Suprapubic skin (tissue), 4 donors: ENCODE data around the gene TENT4B. TPM values are rescaled to one million over a fixed set of nuclear protein-coding genes. Genes with fewer than 3 reads are reported as not detected.
"Not testable (repeated sequence)": the region's sequence is repeated elsewhere in the genome, so short reads cannot be mapped to it uniquely, and the experiment has no call there.

Source experiments
- DNase-seq, 2 donors: peaks; one replicate each; pipeline ENCODE4 v3.0.0-alpha.2; 2019; ENCODE audit warnings: low spot score in 2 of 2
- H3K27ac ChIP-seq: fragments of 200-600 bp; sonication (generic); one replicate; pipeline ENCODE4 v1.5.1; 2019
- H3K27me3 ChIP-seq: fragments of 200-600 bp; sonication (generic); one replicate; pipeline ENCODE4 v1.5.1; 2019
- H3K36me3 ChIP-seq: fragments of 200-600 bp; sonication (generic); one replicate; pipeline ENCODE4 v1.5.1; 2019
- H3K4me1 ChIP-seq: fragments of 200-600 bp; sonication (generic); one replicate; pipeline ENCODE4 v1.5.1; 2019
- H3K4me3 ChIP-seq: fragments of 200-600 bp; sonication (generic); one replicate; pipeline ENCODE4 v1.5.1; 2019; ENCODE audit warnings: mild to moderate bottlenecking
- H3K9me3 ChIP-seq: fragments of 200-600 bp; sonication (generic); one replicate; pipeline ENCODE4 v1.5.1; 2019
- EP300 ChIP-seq: sonication (generic); formaldehyde crosslinking; IDR thresholded peaks from one replicate; pipeline ENCODE4 v1.6.1; 2017; ENCODE audit warnings: antibody characterized with exemption
- POLR2A ChIP-seq, 2 donors: fragments of 450-650 bp; IDR thresholded peaks; one replicate each; pipeline ENCODE4 v1.6.1; 2017; ENCODE audit warnings: antibody characterized with exemption in 2 of 2, mild to moderate bottlenecking in 2 of 2, moderate library complexity in 2 of 2
- POLR2AphosphoS5 ChIP-seq, 3 donors: sonication (generic); formaldehyde crosslinking; IDR thresholded peaks; one replicate each; pipeline ENCODE4 v1.6.1; 2017; ENCODE audit warnings: antibody characterized with exemption in 3 of 3
- WGBS: methylation state at CpG from one replicate; pipeline ENCODE4 v1.1.5; 2018; 5-methylcytosine and 5-hydroxymethylcytosine counted together
- total RNA-seq, 4 donors: library from RNA; depleted of rRNA; stranded (reverse); fragments of >200 nt; gene quantifications; one replicate each; pipeline ENCODE4 v1.1.0, GENCODE V29; 2016
- TF ChIP-seq, protein P1 (sequence below), 2 donors: fragments of 200-600 bp in 1 of 2; fragments of 450-650 bp in 1 of 2; sonication (generic) in 1 of 2; IDR thresholded peaks; one replicate each; pipeline ENCODE4 v1.5.1; 2016 to 2019; ENCODE audit warnings: antibody characterized with exemption in 2 of 2, mild to moderate bottlenecking in 1 of 2, moderate library complexity in 1 of 2

Gene TENT4B
- total RNA-seq, 4 donors from 2014 or later = 10.8 to 15.7 (median 12.9) TPM

DNA sequence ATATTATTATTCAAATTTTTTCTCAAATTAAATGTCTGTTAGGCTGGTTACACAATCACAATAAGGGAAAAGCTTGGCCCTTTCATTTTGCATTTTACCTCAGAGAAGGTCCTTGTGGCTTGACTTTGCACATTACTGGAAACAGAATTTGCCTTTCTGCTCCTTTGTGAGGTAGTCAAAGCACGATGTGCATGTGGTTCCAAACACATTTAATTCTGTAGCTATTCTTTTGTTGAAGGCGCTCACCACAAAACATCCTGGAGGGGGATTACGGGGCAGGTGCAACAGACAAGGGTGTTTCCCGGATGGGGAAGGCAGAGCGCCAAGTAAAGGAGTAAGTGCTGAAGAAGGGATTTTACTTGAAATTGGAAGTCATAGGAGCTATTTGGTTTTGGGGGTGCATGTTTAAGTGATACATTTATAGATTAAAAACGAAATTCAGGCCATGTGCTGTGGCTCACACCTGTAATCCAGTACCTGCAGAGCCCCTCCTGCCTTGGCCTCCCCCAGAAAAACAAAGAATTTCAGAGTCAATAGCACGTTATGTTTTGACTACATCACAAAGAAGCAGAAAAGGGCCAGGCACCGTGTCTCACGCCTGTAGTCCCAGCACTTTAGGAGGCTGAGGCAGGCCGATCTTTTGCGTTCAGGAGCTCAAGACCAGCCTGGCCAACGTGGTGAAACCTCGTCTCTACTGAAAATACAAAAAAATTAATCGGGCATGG is 31.2 kb upstream of the TENT4B start:
- no peak for TF ChIP-seq EP300
- TF ChIP-seq POLR2A (IDR thresholded peaks at IDR 0.05) = no peak
- TF ChIP-seq, protein P1, sequence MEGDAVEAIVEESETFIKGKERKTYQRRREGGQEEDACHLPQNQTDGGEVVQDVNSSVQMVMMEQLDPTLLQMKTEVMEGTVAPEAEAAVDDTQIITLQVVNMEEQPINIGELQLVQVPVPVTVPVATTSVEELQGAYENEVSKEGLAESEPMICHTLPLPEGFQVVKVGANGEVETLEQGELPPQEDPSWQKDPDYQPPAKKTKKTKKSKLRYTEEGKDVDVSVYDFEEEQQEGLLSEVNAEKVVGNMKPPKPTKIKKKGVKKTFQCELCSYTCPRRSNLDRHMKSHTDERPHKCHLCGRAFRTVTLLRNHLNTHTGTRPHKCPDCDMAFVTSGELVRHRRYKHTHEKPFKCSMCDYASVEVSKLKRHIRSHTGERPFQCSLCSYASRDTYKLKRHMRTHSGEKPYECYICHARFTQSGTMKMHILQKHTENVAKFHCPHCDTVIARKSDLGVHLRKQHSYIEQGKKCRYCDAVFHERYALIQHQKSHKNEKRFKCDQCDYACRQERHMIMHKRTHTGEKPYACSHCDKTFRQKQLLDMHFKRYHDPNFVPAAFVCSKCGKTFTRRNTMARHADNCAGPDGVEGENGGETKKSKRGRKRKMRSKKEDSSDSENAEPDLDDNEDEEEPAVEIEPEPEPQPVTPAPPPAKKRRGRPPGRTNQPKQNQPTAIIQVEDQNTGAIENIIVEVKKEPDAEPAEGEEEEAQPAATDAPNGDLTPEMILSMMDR (IDR thresholded peaks at IDR 0.05) = no peak
- no peak for TF ChIP-seq POLR2AphosphoS5 (IDR thresholded peaks at IDR 0.05)
- WGBS = 58% methylated on average over 14 of the region's 14 CpGs
- DNase-seq = peak in 1 of 2 donors; percentile 15
- no peaks in the 10 kb centered on the region for H3K4me1 ChIP-seq
- H3K27ac ChIP-seq = no peak overlapping the region
- H3K27me3 ChIP-seq = no peaks in the 10 kb centered on the region
- H3K4me3 ChIP-seq = no peak overlapping the region
- no peaks in the 10 kb centered on the region for H3K9me3 ChIP-seq
- H3K36me3 ChIP-seq = no peaks in the 10 kb centered on the region

GRCh38 chr16:50123417-50123816 is 29.7 kb upstream of the TENT4B start:
- no peak overlapping the region for H3K4me3 ChIP-seq
- H3K4me1 ChIP-seq = no peaks in the 10 kb centered on the region
- no peak for DNase-seq
- WGBS = 100% methylated on average over 1 of the region's 1 CpG
- TF ChIP-seq POLR2A (IDR thresholded peaks at IDR 0.05) = no peak
- H3K9me3 ChIP-seq = no peaks in the 10 kb centered on the region
- H3K27ac ChIP-seq = no peak overlapping the region
- H3K36me3 ChIP-seq = no peaks in the 10 kb centered on the region
- H3K27me3 ChIP-seq = no peaks in the 10 kb centered on the region

- no peak overlapping the region for H3K4me3 ChIP-seq
- peak in 1 of 2 donors; percentile 10 for DNase-seq
- H3K9me3 ChIP-seq = no peaks in the 10 kb centered on the region
- no peaks in the 10 kb centered on the region for H3K4me1 ChIP-seq
- H3K36me3 ChIP-seq = no peaks in the 10 kb centered on the region
- WGBS = 86% methylated on average over 2 of the region's 2 CpGs
- H3K27me3 ChIP-seq = no peaks in the 10 kb centered on the region
- no peak overlapping the region for H3K27ac ChIP-seq
- TF ChIP-seq POLR2AphosphoS5 (IDR thresholded peaks at IDR 0.05) (no peak), POLR2A (IDR thresholded peaks at IDR 0.05) (no peak)
Observed at GRCh38 chr16:50124769-50125168, 28.3 kb upstream of the TENT4B start.

DNA sequence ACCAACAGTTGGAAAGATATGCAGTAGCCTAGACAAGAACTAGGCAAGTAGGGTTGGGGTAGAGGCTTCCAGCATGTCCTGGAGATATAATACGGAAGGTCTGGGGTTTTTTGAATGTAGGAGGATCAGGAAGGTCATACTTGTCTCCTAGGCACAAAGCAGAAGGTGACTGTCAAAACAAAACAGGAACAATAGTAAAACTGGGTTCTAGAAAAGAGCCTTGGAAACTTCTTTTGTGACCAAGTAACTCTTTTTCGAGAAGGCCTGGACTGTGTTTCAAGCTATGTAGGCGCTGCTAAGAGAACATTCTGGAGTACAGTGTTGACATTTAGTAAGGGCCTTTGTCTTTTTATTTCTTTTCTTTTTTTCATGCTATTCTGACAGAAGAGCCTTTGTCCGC is 26.9 kb upstream of the TENT4B start:
- Histone ChIP-seq H3K9me3 (no peaks in the 10 kb centered on the region), H3K27me3 (no peaks in the 10 kb centered on the region), H3K27ac (no peak overlapping the region), H3K4me3 (no peak overlapping the region), H3K4me1 (no peaks in the 10 kb centered on the region), H3K36me3 (no peaks in the 10 kb centered on the region)
- DNase-seq = no peak
- TF ChIP-seq POLR2AphosphoS5 (IDR thresholded peaks at IDR 0.05) = no peak
- WGBS = 93% methylated on average over 4 of the region's 4 CpGs

DNA sequence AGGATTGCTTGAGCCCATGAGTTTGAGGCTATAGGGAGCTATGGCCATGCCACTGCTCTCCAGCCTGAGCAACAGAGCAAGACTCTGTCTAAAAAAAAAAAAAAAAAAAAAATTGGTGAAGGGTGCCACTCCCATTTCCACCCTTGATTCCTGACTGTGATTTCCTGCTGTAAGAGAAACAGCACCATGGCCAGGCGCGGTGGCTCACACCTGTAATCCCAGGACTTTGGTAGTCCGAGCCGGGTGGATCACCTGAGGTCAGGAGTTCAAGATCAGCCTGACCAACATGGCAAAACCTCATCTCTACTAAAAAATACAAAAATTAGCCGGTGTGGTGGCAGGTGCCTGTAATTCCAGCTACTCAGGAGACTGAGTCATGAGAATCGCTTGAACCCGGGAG is 20.5 kb upstream of the TENT4B start:
- not testable (repeated sequence) for H3K4me3 ChIP-seq, H3K4me1 ChIP-seq, DNase-seq, H3K9me3 ChIP-seq, H3K27me3 ChIP-seq, H3K27ac ChIP-seq, H3K36me3 ChIP-seq
- WGBS = 84% methylated on average over 7 of the region's 7 CpGs

DNA sequence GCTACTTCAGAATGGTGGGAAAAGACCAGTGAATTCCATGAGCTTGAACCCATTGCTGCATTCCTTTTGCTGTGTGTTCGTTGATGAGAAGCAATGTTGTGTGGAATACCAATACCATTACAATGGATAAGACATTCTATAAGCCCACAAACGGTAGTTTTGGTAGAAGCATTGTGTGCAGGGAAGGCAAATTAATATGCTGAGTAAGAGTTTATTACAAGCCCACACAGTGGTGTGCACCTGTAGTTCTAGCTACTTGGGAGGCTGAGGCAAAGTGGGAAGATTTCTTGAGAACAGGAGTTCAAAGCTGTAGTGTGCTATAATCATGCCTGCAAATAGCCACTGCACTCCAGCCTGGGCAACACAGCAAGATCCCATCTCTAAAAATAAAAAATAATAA is 19.9 kb upstream of the TENT4B start:
- Histone ChIP-seq H3K36me3 (no peaks in the 10 kb centered on the region), H3K4me1 (no peaks in the 10 kb centered on the region), H3K27me3 (no peaks in the 10 kb centered on the region), H3K27ac (no peak overlapping the region), H3K9me3 (no peaks in the 10 kb centered on the region), H3K4me3 (no peak overlapping the region)
- TF ChIP-seq EP300 (no peak), POLR2AphosphoS5 (IDR thresholded peaks at IDR 0.05) (no peak), POLR2A (IDR thresholded peaks at IDR 0.05) (no peak)
- TF ChIP-seq, protein P1 (IDR thresholded peaks at IDR 0.05) = no peak
- 77% methylated on average over 2 of the region's 2 CpGs for WGBS
- no peak for DNase-seq

DNA sequence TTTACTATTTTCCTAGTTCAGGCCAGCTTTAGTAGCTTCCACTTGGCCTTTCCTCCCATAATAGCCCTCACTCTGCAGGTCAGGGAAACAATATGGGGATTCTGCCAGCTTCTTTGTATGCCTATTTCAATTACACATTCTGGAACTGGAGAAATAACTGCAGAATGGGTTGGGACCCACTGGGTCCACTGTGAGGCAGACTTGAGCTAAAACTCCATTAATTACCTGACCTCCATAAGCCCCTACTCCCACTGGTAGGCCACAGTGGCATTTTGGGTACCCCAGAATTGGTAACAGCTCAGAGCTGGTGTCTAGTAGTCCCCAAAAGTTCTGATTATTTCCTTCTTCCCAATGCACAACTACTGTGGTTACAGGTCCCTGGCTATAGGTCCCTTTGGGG is 16.7 kb upstream of the TENT4B start:
- H3K4me1 ChIP-seq = no peaks in the 10 kb centered on the region
- no peaks in the 10 kb centered on the region for H3K27me3 ChIP-seq
- H3K27ac ChIP-seq = no peak overlapping the region
- H3K9me3 ChIP-seq = no peaks in the 10 kb centered on the region
- TF ChIP-seq, protein P1 (IDR thresholded peaks at IDR 0.05) = no peak
- no peak for TF ChIP-seq POLR2A (IDR thresholded peaks at IDR 0.05)
- no peak for TF ChIP-seq POLR2AphosphoS5 (IDR thresholded peaks at IDR 0.05)
- DNase-seq = no peak
- H3K4me3 ChIP-seq = no peak overlapping the region
- H3K36me3 ChIP-seq = no peaks in the 10 kb centered on the region
